Measurements from ENCODE around the gene FBF1.

GRCh38 chr17:75921596-75921995, 19.2 kb downstream of the FBF1 start:
- TF ChIP-seq, protein P1, sequence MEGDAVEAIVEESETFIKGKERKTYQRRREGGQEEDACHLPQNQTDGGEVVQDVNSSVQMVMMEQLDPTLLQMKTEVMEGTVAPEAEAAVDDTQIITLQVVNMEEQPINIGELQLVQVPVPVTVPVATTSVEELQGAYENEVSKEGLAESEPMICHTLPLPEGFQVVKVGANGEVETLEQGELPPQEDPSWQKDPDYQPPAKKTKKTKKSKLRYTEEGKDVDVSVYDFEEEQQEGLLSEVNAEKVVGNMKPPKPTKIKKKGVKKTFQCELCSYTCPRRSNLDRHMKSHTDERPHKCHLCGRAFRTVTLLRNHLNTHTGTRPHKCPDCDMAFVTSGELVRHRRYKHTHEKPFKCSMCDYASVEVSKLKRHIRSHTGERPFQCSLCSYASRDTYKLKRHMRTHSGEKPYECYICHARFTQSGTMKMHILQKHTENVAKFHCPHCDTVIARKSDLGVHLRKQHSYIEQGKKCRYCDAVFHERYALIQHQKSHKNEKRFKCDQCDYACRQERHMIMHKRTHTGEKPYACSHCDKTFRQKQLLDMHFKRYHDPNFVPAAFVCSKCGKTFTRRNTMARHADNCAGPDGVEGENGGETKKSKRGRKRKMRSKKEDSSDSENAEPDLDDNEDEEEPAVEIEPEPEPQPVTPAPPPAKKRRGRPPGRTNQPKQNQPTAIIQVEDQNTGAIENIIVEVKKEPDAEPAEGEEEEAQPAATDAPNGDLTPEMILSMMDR (IDR thresholded peaks at IDR 0.05 in 4 of 5, conservative IDR thresholded peaks at IDR 0.05 in 1 of 5), result no peak
- TF ChIP-seq POLR2A (IDR thresholded peaks at IDR 0.05), result no peak
